Measurements from ENCODE around the gene S100A14. TPM values are rescaled to one million over a fixed set of nuclear protein-coding genes. Genes with fewer than 3 reads are reported as not detected.
"Not testable (repeated sequence)": the region's sequence is repeated elsewhere in the genome, so short reads cannot be mapped to it uniquely, and the experiment has no call there.

S100A14 gene
- polyA plus RNA-seq, 1 donor from 2014 or later = not detected

GRCh38 chr1:153640861-153641260 lies 24.7 kb upstream of the S100A14 start:
- H3K79me2 ChIP-seq (replicated peaks; ENCODE audit: insufficient read depth, low read length) = peaks cover 18% of the 10 kb centered on the region
- no peaks in the 10 kb centered on the region for H3F3A ChIP-seq (ENCODE audit: insufficient read depth, low read length, poor library complexity, severe bottlenecking)
- H3K9me3 ChIP-seq (ENCODE audit: low read length) = no peaks in the 10 kb centered on the region
- no peaks in the 10 kb centered on the region for H4K20me1 ChIP-seq (ENCODE audit: insufficient read depth)
- no peaks in the 10 kb centered on the region for H3K27me3 ChIP-seq (ENCODE audit: insufficient read depth, low read depth, low read length)
- no peak overlapping the region for H2AFZ ChIP-seq (ENCODE audit: low read depth, low read length)
- no peak overlapping the region for H3K4me2 ChIP-seq (ENCODE audit: low read length)
- no peaks in the 10 kb centered on the region for H3K9me2 ChIP-seq (ENCODE audit: insufficient read depth, low read length)
- peaks cover 11% of the 10 kb centered on the region for H3K36me3 ChIP-seq (ENCODE audit: insufficient read depth, low read length)
- H3K27ac ChIP-seq (ENCODE audit: low read length) = no peak overlapping the region
- no peak overlapping the region for H3K4me3 ChIP-seq (ENCODE audit: low read length)
- TF ChIP-seq SMC3 (conservative IDR thresholded peaks at IDR 0.05; ENCODE audit: poor library complexity) (no peak), TAF1 (IDR thresholded peaks at IDR 0.05; ENCODE audit: low read depth) (no peak), RAD21 (conservative IDR thresholded peaks at IDR 0.05) (no peak), REST (IDR thresholded peaks at IDR 0.05; ENCODE audit: borderline replicate concordance) (no peak), CTCF (IDR thresholded peaks at IDR 0.05; ENCODE audit: poor library complexity, severe bottlenecking) (no peak), EZH2 (IDR thresholded peaks at IDR 0.05; ENCODE audit: borderline replicate concordance, insufficient read depth, low read length, poor library complexity, severe bottlenecking) (no peak)
- no peak overlapping the region for H3K9ac ChIP-seq (ENCODE audit: low read length)

GRCh38 chr1:153640213-153640612 lies 24.1 kb upstream of the S100A14 start:
- not testable (repeated sequence) for H3K4me2 ChIP-seq (ENCODE audit: low read length); H3K27me3 ChIP-seq (ENCODE audit: insufficient read depth, low read depth, low read length); H2AFZ ChIP-seq (ENCODE audit: low read depth, low read length); H3K9ac ChIP-seq (ENCODE audit: low read length); H3K9me2 ChIP-seq (ENCODE audit: insufficient read depth, low read length); H3K27ac ChIP-seq (ENCODE audit: low read length); H3K9me3 ChIP-seq (ENCODE audit: low read length); H3K4me3 ChIP-seq (ENCODE audit: low read length); H4K20me1 ChIP-seq (ENCODE audit: insufficient read depth); H3F3A ChIP-seq (ENCODE audit: insufficient read depth, low read length, poor library complexity, severe bottlenecking)
- peaks cover 11% of the 10 kb centered on the region for H3K36me3 ChIP-seq (ENCODE audit: insufficient read depth, low read length)
- peaks cover 24% of the 10 kb centered on the region for H3K79me2 ChIP-seq (replicated peaks; ENCODE audit: insufficient read depth, low read length)

- no peaks in the 10 kb centered on the region for H3K9me2 ChIP-seq (ENCODE audit: insufficient read depth, low read length)
- H2AFZ ChIP-seq (ENCODE audit: low read depth, low read length) = no peak overlapping the region
- H3K9me3 ChIP-seq (ENCODE audit: low read length) = no peaks in the 10 kb centered on the region
- TF ChIP-seq CTCF (IDR thresholded peaks at IDR 0.05; ENCODE audit: poor library complexity, severe bottlenecking) (no peak), REST (IDR thresholded peaks at IDR 0.05; ENCODE audit: borderline replicate concordance) (no peak), EZH2 (IDR thresholded peaks at IDR 0.05; ENCODE audit: borderline replicate concordance, insufficient read depth, low read length, poor library complexity, severe bottlenecking) (no peak), POLR2AphosphoS5 (IDR thresholded peaks at IDR 0.05) (no peak), SMC3 (conservative IDR thresholded peaks at IDR 0.05; ENCODE audit: poor library complexity) (no peak), RAD21 (conservative IDR thresholded peaks at IDR 0.05) (no peak), TAF1 (IDR thresholded peaks at IDR 0.05; ENCODE audit: low read depth) (no peak), EP300 (conservative IDR thresholded peaks at IDR 0.05; ENCODE audit: poor library complexity, severe bottlenecking) (no peak), MXI1 (conservative IDR thresholded peaks at IDR 0.05; ENCODE audit: poor library complexity, severe bottlenecking) (no peak)
- no peak overlapping the region for H3K9ac ChIP-seq (ENCODE audit: low read length)
- H3K4me3 ChIP-seq (ENCODE audit: low read length) = no peak overlapping the region
- peaks cover 34% of the 10 kb centered on the region for H3K79me2 ChIP-seq (replicated peaks; ENCODE audit: insufficient read depth, low read length)
- H3K27me3 ChIP-seq (ENCODE audit: insufficient read depth, low read depth, low read length) = no peaks in the 10 kb centered on the region
- H3F3A ChIP-seq (ENCODE audit: insufficient read depth, low read length, poor library complexity, severe bottlenecking) = no peaks in the 10 kb centered on the region
- no peak overlapping the region for H3K4me2 ChIP-seq (ENCODE audit: low read length)
- no peaks in the 10 kb centered on the region for H4K20me1 ChIP-seq (ENCODE audit: insufficient read depth)
- peaks cover 11% of the 10 kb centered on the region for H3K36me3 ChIP-seq (ENCODE audit: insufficient read depth, low read length)
- H3K27ac ChIP-seq (ENCODE audit: low read length) = no peak overlapping the region
Measured at GRCh38 chr1:153639280-153639679, 23.2 kb upstream of the S100A14 start.
